ENCODE data around the gene HECW1.

DNA sequence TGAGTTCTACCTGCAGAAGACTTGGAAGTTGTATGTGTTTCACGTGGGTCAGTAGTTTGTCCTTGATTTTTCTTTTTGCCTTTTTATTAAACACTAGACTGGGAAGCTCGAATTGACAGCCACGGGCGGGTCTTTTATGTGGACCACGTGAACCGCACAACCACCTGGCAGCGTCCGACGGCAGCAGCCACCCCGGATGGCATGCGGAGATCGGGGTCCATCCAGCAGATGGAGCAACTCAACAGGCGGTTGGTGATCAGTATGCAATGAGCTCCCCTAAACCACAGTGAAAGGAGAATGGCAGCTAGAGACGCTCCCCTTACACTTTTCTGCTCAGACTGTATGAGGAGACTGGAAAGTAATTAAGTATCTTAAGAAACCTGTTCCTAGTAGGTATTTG lies 343.8 kb downstream of the HECW1 start:
- TF ChIP-seq EZH2 (IDR thresholded peaks at IDR 0.05) (no peak), POLR2AphosphoS5 (IDR thresholded peaks at IDR 0.05; ENCODE audit: borderline replicate concordance, low read depth, low read length) (no peak), FOXP2 (optimal IDR thresholded peaks at IDR 0.05; ENCODE audit: control extremely low read depth, extremely low read length, insufficient read depth) (no peak)

Data from SK-N-MC (cell line).